HUES48 (cell line): Measurements from ENCODE around the gene NCKIPSD.

Experiments
- H3K27ac ChIP-seq: one replicate; pipeline ENCODE4 v1.7.0; 2013; ENCODE audit warnings: low read depth, low read length, inconsistent platforms
- H3K27me3 ChIP-seq: 2 replicates; pipeline ENCODE4 v1.6.1; 2013; ENCODE audit warnings: mild to moderate bottlenecking, low read length; ENCODE audit not compliant: control insufficient read depth, insufficient read depth
- H3K36me3 ChIP-seq: 2 replicates; pipeline ENCODE4 v1.6.1; 2013; ENCODE audit warnings: low read length; ENCODE audit not compliant: control insufficient read depth, insufficient read depth
- H3K4me1 ChIP-seq: 2 replicates; pipeline ENCODE4 v1.6.1; 2013; ENCODE audit warnings: mild to moderate bottlenecking, low read length; ENCODE audit not compliant: control insufficient read depth, insufficient read depth
- H3K4me3 ChIP-seq: 2 replicates; pipeline ENCODE4 v1.5.1; 2013; ENCODE audit warnings: mild to moderate bottlenecking, low read depth, low read length
- H3K9ac ChIP-seq: 2 replicates; pipeline ENCODE4 v1.6.1; 2013; ENCODE audit warnings: mild to moderate bottlenecking, low read depth, low read length, moderate library complexity
- H3K9me3 ChIP-seq: 2 replicates; pipeline ENCODE4 v1.6.1; 2013; ENCODE audit warnings: low read length; ENCODE audit not compliant: control insufficient read depth, insufficient read depth

NCKIPSD gene

DNA sequence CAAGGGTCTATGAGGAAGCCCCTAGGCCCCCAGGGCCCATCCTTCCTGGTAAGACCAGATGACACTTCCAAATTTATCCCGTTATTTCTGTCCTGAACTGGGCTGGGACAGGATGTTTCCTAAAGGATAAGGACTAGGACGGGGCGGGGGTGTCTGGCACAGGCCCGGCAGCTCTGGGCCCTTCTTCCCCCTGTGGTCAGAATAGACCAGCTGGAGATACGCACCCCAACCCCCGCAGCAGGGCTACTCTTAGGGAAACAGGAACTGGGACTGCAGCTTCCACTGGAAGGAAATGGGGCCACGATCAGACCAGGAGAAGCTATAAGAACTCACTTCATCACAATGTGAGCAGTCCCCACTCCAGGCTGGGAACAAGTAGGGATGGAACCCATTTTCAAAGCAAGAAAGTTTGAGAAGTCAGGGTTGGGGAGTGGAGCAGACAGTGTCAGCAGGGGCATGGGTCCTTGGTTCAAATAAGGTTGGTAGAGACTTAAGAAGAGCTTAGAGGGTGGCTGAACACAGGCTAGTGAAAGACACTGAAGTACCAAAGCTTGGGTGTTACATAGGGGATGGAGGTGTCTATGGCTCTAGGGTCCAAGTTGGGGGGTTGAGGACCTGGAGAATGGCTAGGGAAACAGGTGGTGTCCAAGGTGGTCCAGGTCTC is 1.1 kb downstream of the NCKIPSD start:
- Histone ChIP-seq H3K27ac (no peak overlapping the region), H3K9me3 (no peaks in the 10 kb centered on the region), H3K4me3 (peak overlapping the region; percentile 99), H3K4me1 (peaks cover 10% of the 10 kb centered on the region), H3K36me3 (peaks cover 65% of the 10 kb centered on the region), H3K9ac (no peak overlapping the region), H3K27me3 (no peaks in the 10 kb centered on the region)

DNA sequence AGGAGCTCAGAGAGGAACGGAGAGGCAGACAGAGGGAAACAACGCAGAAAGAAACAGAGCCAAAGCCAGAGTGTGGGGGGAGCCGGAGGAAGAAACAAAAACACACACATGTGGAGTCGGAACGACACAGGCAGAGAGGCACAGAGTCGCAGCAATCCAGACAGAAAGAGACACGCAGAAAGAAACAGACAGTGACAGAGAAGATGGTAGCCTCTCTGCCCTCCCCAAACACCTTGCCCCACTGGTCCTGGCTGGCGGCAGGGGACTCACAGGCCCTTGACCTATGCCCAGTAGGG is 1.7 kb downstream of the NCKIPSD start:
- peaks cover 65% of the 10 kb centered on the region for H3K36me3 ChIP-seq
- no peaks in the 10 kb centered on the region for H3K9me3 ChIP-seq
- H3K27ac ChIP-seq: no peak overlapping the region
- H3K27me3 ChIP-seq: no peaks in the 10 kb centered on the region
- H3K9ac ChIP-seq: no peak overlapping the region
- H3K4me3 ChIP-seq: peak overlapping the region; percentile 99; the same call in 1 of the 2 replicates
- H3K4me1 ChIP-seq: peaks cover 10% of the 10 kb centered on the region

DNA sequence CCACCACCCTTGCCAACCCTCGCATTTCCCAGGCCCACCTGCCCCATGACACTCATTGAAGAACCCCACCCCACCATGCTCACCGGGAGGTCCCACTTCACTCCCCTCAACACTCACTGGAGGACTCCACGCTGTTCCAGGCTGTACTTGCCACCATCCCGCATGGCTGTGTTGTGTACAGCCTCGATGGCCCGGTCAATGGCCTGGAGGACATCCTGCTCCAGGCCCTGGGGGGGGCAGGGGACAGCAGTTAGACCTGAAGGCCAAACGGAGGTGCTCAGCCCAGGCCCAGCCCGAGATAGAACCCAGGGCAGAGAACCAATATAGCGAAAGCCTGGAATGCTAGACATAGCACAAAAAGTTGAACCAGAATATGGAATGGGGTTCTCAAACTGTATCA is 2.9 kb downstream of the NCKIPSD start:
- H3K4me3 ChIP-seq: no peak overlapping the region
- H3K4me1 ChIP-seq: peaks cover 10% of the 10 kb centered on the region
- H3K27ac ChIP-seq: no peak overlapping the region
- no peak overlapping the region for H3K9ac ChIP-seq
- peaks cover 65% of the 10 kb centered on the region for H3K36me3 ChIP-seq
- H3K27me3 ChIP-seq: no peaks in the 10 kb centered on the region
- H3K9me3 ChIP-seq: no peaks in the 10 kb centered on the region

DNA sequence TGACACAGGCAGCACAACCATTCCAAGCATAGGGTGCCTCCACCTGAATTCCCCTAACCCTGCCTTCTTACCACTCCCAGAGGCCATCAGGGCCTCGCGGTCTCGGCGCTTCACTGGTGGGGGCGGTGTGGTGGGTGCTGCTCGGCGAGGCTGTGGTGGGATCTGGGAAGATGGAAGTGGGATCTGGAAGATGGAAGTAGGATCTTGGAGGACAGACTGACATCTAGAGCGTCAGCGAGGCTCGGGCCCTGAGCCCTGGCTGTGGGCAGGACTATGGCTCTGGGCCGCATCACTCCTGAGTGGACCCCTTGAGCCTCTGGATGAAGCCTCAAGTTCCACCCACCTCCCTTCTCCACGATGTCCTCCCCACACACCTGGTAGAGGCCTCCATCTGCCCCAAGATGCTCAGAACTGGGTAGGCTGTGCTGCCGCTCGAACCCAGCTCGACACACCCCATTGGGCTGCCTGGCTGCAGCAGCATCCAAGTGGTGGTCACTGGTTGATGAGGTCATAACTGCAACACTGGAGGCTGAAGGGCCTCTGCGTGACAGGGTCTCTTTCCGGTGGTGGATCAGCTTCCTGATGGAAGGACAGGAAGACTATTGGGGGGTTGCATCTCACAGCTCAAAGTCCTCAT is 3.6 kb downstream of the NCKIPSD start:
- Histone ChIP-seq H3K36me3 (peaks cover 64% of the 10 kb centered on the region), H3K27ac (no peak overlapping the region), H3K4me3 (no peak overlapping the region), H3K4me1 (peaks cover 10% of the 10 kb centered on the region), H3K9ac (no peak overlapping the region), H3K9me3 (no peaks in the 10 kb centered on the region), H3K27me3 (no peaks in the 10 kb centered on the region)

DNA sequence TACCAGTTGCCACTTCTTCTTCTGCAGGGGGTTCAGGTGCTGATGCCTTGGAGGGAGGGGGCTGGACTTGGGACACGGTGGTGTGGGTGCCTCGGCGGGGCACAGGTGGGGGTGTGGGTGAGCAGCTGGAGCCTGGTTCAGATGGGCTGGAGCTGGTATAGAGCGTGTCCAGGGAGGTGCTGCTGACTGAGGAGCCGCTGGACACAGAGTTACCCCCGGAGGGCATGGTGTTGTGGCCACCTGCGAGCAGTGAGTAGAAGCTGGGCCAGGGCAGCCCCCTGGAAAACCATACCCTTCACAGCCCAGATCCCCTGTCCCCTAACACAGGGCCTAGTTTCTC is 4.2 kb downstream of the NCKIPSD start:
- Histone ChIP-seq H3K9ac (no peak overlapping the region), H3K4me3 (no peak overlapping the region), H3K27me3 (no peaks in the 10 kb centered on the region), H3K9me3 (no peaks in the 10 kb centered on the region), H3K36me3 (peaks cover 64% of the 10 kb centered on the region), H3K27ac (no peak overlapping the region), H3K4me1 (peaks cover 10% of the 10 kb centered on the region)

DNA sequence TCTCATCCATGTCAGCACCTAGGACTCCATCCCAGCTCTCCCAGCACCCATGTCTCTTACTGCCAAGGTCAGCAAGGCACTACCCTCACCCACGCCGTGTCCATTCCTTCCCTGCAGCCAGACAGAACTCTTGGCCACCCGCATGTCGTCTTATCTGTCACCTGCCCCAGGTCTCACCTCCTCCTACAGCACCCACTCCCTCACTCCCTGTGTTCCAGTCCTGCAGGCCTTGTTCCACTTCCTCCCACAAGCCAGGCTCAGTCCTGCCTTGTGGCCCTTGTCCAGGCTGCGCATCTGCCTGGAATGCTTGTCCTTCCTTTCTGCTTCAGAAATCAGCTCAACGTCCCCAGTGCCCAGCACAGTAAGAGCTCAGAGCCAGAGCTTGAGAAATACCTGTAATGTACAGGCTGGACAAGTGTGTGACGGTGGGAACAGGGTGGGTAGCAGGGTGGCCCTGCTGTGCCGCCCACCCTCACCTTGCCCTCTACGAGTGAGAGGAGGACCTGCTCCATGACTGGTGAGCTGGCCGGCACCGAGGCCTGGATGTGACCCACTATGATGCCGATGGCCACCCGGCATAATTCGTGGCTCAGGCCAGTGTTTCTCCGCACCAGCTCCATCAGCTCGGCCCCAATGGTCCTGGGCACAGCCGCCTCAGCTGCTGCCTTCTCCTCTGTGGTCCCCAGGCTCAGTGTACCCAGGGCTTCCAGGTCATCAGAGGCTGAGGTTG is 4.7 kb downstream of the NCKIPSD start:
- Histone ChIP-seq H3K9ac (no peak overlapping the region), H3K9me3 (no peaks in the 10 kb centered on the region), H3K36me3 (peaks cover 69% of the 10 kb centered on the region), H3K27me3 (no peaks in the 10 kb centered on the region), H3K4me3 (no peak overlapping the region), H3K4me1 (peaks cover 10% of the 10 kb centered on the region), H3K27ac (no peak overlapping the region)

DNA sequence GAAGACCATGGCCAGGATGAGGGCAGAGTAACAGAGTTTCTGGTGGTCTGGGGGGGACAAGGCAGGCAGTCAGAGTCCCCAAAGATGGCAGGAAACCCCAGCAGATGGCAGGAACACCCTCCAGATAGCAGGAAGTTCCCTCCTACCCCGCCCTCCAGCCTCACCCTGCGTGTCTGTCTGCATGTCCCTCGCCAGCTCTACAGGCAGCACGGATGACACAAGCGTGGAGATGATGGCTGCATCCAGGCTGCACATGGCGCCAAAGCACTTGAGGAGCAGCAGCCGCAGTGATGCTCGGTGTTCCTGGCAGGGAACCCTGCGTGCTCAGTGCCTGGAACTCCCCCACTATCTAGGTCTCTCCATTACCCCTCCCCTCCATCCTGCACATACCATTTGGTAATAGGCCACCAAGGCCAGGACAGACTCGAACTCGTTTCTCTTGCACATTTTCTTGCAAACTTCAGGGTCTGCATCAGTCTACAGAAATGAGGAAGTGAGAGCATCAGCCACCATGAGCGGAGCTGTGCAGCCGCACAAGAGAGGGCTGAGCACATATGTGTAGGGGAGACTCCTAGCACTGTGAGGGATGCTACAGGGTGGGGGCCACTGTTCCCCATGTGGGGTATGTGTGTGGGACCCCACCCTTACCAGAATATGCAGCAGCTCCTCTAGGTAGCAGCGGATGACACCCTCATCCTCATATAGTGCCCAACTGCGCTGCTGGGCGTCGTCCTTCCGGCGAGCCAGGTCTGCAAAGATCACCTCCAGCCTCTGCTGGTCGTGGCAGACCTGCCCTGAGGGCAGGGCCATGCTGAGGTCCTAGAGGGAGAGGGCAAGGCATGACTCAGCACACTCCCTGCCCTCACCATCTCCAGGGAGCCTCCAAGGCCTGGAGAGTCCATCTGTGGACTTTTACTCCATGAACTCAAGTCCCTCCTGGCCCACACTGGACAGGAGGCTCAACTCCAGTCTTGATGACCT is 6.0 kb downstream of the NCKIPSD start:
- no peaks in the 10 kb centered on the region for H3K9me3 ChIP-seq
- peaks cover 8% of the 10 kb centered on the region for H3K4me1 ChIP-seq
- no peak overlapping the region for H3K4me3 ChIP-seq
- no peak overlapping the region for H3K9ac ChIP-seq
- no peaks in the 10 kb centered on the region for H3K27me3 ChIP-seq
- no peak overlapping the region for H3K27ac ChIP-seq
- H3K36me3 ChIP-seq: peaks cover 79% of the 10 kb centered on the region

DNA sequence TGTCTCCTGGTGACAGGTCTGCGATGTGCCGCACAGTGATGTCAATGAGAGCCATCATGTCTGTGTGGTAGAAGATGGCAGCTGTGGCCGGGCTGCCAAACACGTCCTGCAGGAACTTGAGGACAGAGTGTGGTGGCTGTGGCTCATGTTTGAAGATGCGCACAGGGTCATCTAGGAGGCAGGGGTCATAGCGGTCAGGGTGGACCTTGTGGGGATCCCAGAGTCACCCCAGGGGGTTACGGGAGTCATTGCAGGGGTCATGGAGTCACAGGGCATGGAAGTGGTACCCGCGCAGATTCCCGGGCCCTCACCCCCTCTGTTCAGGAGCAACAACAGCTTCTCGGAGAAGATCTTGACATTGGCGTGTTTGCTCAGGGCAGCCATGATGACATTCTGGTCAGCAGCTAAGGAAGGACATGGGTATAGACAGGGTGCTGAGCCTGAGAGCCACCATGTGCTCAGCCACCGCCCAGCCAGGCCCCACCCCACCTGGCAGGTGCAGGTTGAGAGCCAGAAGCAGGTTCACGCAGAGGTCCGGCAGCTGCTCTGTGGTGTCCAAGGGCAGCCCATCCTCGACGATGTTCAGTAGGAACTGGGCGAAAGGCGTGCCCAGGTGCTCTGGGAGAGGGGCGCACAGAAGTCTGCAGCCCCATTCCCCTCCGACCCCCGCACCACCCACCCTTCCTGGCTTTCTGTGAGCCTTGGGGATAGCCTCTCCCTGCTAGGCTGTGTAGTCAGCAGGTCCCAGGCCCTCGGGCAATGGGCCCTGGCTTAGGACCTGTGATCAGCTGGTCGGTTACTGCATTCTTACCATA is 6.9 kb downstream of the NCKIPSD start:
- Histone ChIP-seq H3K36me3 (peaks cover 89% of the 10 kb centered on the region), H3K9ac (no peak overlapping the region), H3K4me3 (no peak overlapping the region), H3K9me3 (no peaks in the 10 kb centered on the region), H3K27me3 (no peaks in the 10 kb centered on the region), H3K27ac (no peak overlapping the region), H3K4me1 (no peaks in the 10 kb centered on the region)

DNA sequence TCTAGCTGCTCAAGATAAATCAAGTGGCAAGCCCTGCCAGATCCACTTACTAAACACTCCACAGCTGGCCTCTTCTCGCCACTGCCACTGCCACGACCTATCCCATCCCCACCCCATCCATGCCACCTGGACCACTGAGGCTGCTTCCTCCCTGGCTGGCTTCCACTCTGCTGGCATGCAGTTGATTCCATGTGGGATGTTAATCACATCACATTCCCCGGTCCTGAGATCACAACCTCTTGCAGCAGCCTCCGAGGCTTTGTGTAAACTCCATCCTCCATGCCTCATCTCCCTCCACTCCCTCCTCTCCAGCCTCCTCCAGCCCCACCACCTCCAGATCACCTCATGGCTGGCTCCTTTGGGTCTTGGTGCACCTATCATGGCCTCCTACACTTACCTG is 7.7 kb downstream of the NCKIPSD start:
- Histone ChIP-seq H3K9me3 (no peaks in the 10 kb centered on the region), H3K27ac (no peak overlapping the region), H3K27me3 (no peaks in the 10 kb centered on the region), H3K9ac (no peak overlapping the region), H3K4me1 (no peaks in the 10 kb centered on the region), H3K4me3 (no peak overlapping the region), H3K36me3 (peaks cover 89% of the 10 kb centered on the region)

DNA sequence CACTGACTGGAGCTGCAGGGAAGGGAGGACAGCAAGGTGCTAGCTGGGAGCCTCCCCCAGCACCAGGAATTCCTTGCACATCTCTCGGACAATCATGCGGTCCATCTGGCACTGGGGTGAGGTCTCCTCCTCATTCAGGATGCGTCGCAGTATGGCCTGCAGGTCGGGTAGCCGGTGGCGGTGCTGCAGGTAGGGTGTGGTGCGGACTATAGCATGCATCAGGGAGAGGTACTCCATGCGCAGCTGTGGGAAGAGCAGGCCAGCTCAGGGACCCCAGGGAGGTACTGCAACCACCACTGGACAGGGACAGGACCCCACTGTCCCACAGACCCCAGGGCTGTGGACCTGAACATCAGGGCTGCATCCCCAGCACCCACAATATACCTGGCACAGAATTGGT is 11.2 kb downstream of the NCKIPSD start:
- Histone ChIP-seq H3K4me3 (no peak overlapping the region), H3K27me3 (no peaks in the 10 kb centered on the region), H3K9me3 (no peaks in the 10 kb centered on the region), H3K36me3 (peaks cover 73% of the 10 kb centered on the region), H3K27ac (no peak overlapping the region), H3K9ac (no peak overlapping the region), H3K4me1 (no peaks in the 10 kb centered on the region)
